K562 (cell line): Measurements from ENCODE around the gene SAMD11. TPM values are rescaled to one million over a fixed set of nuclear protein-coding genes. Genes with fewer than 3 reads are reported as not detected.

Experiments
- ADNP ChIP-seq: fragments of 200-800 bp; sonication (Bioruptor generic); IDR thresholded peaks from 2 replicates; pipeline ENCODE4 v1.6.1; 2016; ENCODE audit warnings: missing genetic modification characterization, missing compliant biosample characterization
- BCOR ChIP-seq: fragments of 450-650 bp; IDR thresholded peaks from 2 replicates; pipeline ENCODE4 v1.6.1; 2016
- BRF1 ChIP-seq: IDR thresholded peaks from 3 replicates; pipeline ENCODE4 v1.6.1; 2011; ENCODE audit warnings: borderline replicate concordance, mild to moderate bottlenecking; ENCODE audit not compliant: insufficient read length; ENCODE audit errors: extremely low read depth
- CAMTA2 ChIP-seq: fragments of 250-450 bp; sonication (Bioruptor Pico); conservative IDR thresholded peaks from 2 replicates; pipeline ENCODE4 v1.5.1; 2022
- E2F3 ChIP-seq: fragments of 250-450 bp; sonication (Bioruptor Pico); IDR thresholded peaks from 2 replicates; pipeline ENCODE4 v1.4.0; 2020; ENCODE audit warnings: mild to moderate bottlenecking
- FOXK2 ChIP-seq, 2 experiments: fragments of 450-650 bp; IDR thresholded peaks in 1 of 2; conservative IDR thresholded peaks in 1 of 2; 2 replicates each; pipeline ENCODE4 v1.6.1; 2016; ENCODE audit warnings: low read depth in 2 of 2, mild to moderate bottlenecking in 1 of 2
- GABPA ChIP-seq: fragments of 200-800 bp; sonication (Bioruptor generic); conservative IDR thresholded peaks from 2 replicates; pipeline ENCODE4 v1.6.1; 2016; ENCODE audit warnings: low read depth, missing genetic modification characterization, missing compliant biosample characterization
- HDAC1 ChIP-seq, 2 experiments: fragments of 450-650 bp; IDR thresholded peaks; 2 replicates each; pipeline ENCODE4 v1.6.1; 2016 to 2017; ENCODE audit warnings: inconsistent platforms in 1 of 2, mild to moderate bottlenecking in 1 of 2, moderate library complexity in 1 of 2
- JUNB ChIP-seq: fragments of 450-650 bp; formaldehyde crosslinking; conservative IDR thresholded peaks from 2 replicates; pipeline ENCODE4 v1.4.0; 2020; ENCODE audit warnings: mild to moderate bottlenecking
- KAT8 ChIP-seq: fragments of 450-650 bp; IDR thresholded peaks from 2 replicates; pipeline ENCODE4 v1.6.1; 2016; ENCODE audit warnings: low read depth, mild to moderate bottlenecking
- MECOM ChIP-seq: fragments of 250-450 bp; sonication (Bioruptor Pico); IDR thresholded peaks from 2 replicates; pipeline ENCODE4 v1.8.0; 2022; ENCODE audit warnings: inconsistent platforms
- NFXL1 ChIP-seq: fragments of 450-650 bp; formaldehyde crosslinking; IDR thresholded peaks from 2 replicates; pipeline ENCODE4 v1.4.0; 2021; ENCODE audit warnings: mild to moderate bottlenecking
- POLR2B ChIP-seq: fragments of 450-650 bp; IDR thresholded peaks from 2 replicates; pipeline ENCODE4 v1.6.1; 2018; ENCODE audit warnings: low read depth; ENCODE audit not compliant: partially characterized antibody
- POLR2H ChIP-seq: IDR thresholded peaks from 2 replicates; pipeline ENCODE4 v1.6.1; 2016; ENCODE audit warnings: missing genetic modification characterization, low read depth, mild to moderate bottlenecking, control low read depth, missing compliant biosample characterization, moderate library complexity
- PURB ChIP-seq: sonication (generic); formaldehyde crosslinking; IDR thresholded peaks from 2 replicates; pipeline ENCODE4 v1.9.0; 2021; ENCODE audit warnings: low read depth, mild to moderate bottlenecking, missing genetic modification reagents
- PYGO2 ChIP-seq: fragments of 450-650 bp; IDR thresholded peaks from 2 replicates; pipeline ENCODE4 v1.6.1; 2016; ENCODE audit warnings: mild to moderate bottlenecking, missing genetic modification characterization, moderate library complexity, missing compliant biosample characterization
- SP2 ChIP-seq: IDR thresholded peaks from 2 replicates; pipeline ENCODE4 v1.6.1; 2011; ENCODE audit warnings: mild to moderate bottlenecking, low read depth, low read length, moderate library complexity; ENCODE audit not compliant: poor library complexity, severe bottlenecking; ENCODE audit errors: extremely low read depth
- TAF1 ChIP-seq: IDR thresholded peaks from 2 replicates; pipeline ENCODE4 v1.6.1; 2011; ENCODE audit warnings: mild to moderate bottlenecking, low read length, moderate library complexity; ENCODE audit not compliant: insufficient read depth, control insufficient read depth, severe bottlenecking; ENCODE audit errors: extremely low read depth
- U2AF2 ChIP-seq: fragments of 200-400 bp; formaldehyde crosslinking; optimal IDR thresholded peaks from 2 replicates; pipeline ENCODE3; 2017; ENCODE audit warnings: low read depth, mild to moderate bottlenecking, low read length
- ZNF316 ChIP-seq: fragments of 450-650 bp; IDR thresholded peaks from 2 replicates; pipeline ENCODE4 v1.6.1; 2016
- polyA plus RNA-seq, 8 experiments: library from polyadenylated mRNA; depleted of rRNA in 4 of 8; stranded (reverse) in 5 of 8; unstranded in 3 of 8; fragments of >200 nt; fragmentation: Nextera tagmentation in 2 of 8; fragmentation: Illumina TruSeq in 1 of 8; extraction: Ambion mirVana in 2 of 8; extraction: Trizol in 1 of 8; gene quantifications; 2 replicates each; pipeline versions ENCODE4 v1.2.1 to v1.2.3, GENCODE V29; 2011 to 2014; ENCODE audit warnings: inconsistent platforms in 1 of 8, missing spikeins in 1 of 8
- total RNA-seq, 7 experiments: library from RNA; depleted of rRNA in 6 of 7; stranded (reverse); fragments of >200 nt in 6 of 7; fragmentation: Illumina TruSeq in 2 of 7; extraction: Trizol in 2 of 7; gene quantifications; 2 replicates each; pipeline versions ENCODE4 v1.2.1 to v1.2.3, GENCODE V29; 2011 to 2021; ENCODE audit warnings: low replicate concordance in 1 of 7
- TF ChIP-seq, protein P1 (sequence below): fragments of 250-450 bp; sonication (Bioruptor Pico); IDR thresholded peaks from 2 replicates; pipeline ENCODE4 v1.5.0; 2021; ENCODE audit warnings: mild to moderate bottlenecking, moderate library complexity
- TF ChIP-seq, protein P2 (sequence below): fragments of 450-650 bp; formaldehyde crosslinking; IDR thresholded peaks from 2 replicates; pipeline ENCODE4 v1.4.0; 2020; ENCODE audit warnings: mild to moderate bottlenecking
- TF ChIP-seq, protein P3 (sequence below): fragments of 450-650 bp; IDR thresholded peaks from 2 replicates; pipeline ENCODE4 v1.6.1; 2016; ENCODE audit warnings: missing biosample characterization, missing genetic modification characterization
- TF ChIP-seq, protein P4 (sequence below): sonication (generic); formaldehyde crosslinking; IDR thresholded peaks from 2 replicates; pipeline ENCODE4 v1.9.0; 2022; ENCODE audit warnings: mild to moderate bottlenecking, missing genetic modification reagents

SAMD11 gene
- total and polyA plus RNA-seq, 9 of the 15 experiments (the other 6 are each of a cell fraction or from before 2014, with no cell fraction given), result 0.07 to 0.82 (median 0.11) TPM; not detected in 2

- TF ChIP-seq NFXL1 (CRISPR knock-in tag) (no peak), FOXK2 (conservative IDR thresholded peaks at IDR 0.05 in 1 of 2, IDR thresholded peaks at IDR 0.05 in 1 of 2; ENCODE audit: low read depth in 2 of 2) (no peak), TAF1 (peak; percentile 54), PYGO2 (tag) (no peak), SP2 (no peak), E2F3 (peak; percentile 18; the same call in 1 of the 2 replicates), CAMTA2 (CRISPR knock-in tag) (no peak), HDAC1 (IDR thresholded peaks at IDR 0.05) (peak in 1 of 2 experiments; percentile 63; a peak in 2 of 4 replicates), GABPA (tag) (no peak), MECOM (CRISPR knock-in tag) (no peak), PURB (no peak), BCOR (peak; percentile 11; the same call in 1 of the 2 replicates), POLR2B (peak; percentile 43), BRF1 (no peak), ADNP (no peak), POLR2H (tag) (no peak), ZNF316 (no peak), U2AF2 (no peak), JUNB (no peak), KAT8 (no peak)
- TF ChIP-seq, protein P1, sequence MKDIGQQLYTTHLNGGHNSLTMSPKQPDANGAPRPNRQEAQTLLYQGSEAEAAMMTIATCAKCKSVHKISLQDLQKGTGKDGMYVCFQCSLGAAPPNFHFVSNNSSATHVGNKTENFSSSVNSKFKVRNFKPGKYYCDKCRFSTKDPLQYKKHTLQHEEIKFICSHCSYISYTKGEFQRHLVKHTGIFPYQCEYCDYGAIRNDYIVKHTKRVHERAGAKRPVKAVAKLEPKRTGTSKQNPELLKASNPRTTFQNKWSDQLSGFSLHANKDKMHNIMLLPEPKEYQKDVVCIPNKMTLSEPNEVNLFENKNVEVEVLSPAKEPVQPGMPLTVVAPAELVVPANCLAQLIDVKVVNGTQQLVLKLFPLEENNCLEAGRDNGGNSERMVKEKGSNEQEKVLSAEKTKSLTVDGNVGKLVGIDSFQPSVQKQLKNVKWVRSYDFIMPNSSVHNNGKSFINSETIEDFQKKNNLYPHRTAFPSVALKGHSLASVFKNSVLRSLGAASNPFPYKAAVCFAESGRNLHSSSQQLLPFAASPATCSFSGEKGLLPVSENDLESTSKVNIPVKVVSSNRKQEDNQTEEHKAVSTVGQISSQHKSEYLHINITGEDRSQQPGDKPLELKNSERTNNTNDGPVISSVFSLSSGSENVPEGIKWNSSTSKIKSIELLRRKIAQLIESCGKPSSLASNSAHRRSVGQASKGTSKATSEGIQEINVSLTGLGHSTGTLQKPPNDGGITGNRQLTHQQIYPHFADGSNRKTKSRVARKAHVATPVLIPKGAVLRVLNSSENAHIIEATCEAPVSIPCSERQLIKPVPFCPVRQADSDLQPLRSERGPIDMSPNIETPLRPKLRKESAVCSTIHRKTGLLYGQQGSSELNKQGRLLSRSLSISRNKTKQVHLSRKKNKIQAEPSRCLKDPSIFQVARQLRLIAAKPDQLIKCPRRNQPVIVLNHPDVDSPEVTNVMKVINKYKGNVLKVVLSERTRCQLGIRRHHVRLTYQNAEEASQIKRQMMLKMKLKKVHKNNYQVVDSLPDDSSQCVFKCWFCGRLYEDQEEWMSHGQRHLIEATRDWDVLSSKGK (CRISPR knock-in tag), result no peak
- TF ChIP-seq, protein P2, sequence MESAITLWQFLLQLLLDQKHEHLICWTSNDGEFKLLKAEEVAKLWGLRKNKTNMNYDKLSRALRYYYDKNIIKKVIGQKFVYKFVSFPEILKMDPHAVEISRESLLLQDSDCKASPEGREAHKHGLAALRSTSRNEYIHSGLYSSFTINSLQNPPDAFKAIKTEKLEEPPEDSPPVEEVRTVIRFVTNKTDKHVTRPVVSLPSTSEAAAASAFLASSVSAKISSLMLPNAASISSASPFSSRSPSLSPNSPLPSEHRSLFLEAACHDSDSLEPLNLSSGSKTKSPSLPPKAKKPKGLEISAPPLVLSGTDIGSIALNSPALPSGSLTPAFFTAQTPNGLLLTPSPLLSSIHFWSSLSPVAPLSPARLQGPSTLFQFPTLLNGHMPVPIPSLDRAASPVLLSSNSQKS (CRISPR knock-in tag), result no peak
- TF ChIP-seq, protein P3, sequence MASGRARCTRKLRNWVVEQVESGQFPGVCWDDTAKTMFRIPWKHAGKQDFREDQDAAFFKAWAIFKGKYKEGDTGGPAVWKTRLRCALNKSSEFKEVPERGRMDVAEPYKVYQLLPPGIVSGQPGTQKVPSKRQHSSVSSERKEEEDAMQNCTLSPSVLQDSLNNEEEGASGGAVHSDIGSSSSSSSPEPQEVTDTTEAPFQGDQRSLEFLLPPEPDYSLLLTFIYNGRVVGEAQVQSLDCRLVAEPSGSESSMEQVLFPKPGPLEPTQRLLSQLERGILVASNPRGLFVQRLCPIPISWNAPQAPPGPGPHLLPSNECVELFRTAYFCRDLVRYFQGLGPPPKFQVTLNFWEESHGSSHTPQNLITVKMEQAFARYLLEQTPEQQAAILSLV (tag), result no peak
- TF ChIP-seq, protein P4, sequence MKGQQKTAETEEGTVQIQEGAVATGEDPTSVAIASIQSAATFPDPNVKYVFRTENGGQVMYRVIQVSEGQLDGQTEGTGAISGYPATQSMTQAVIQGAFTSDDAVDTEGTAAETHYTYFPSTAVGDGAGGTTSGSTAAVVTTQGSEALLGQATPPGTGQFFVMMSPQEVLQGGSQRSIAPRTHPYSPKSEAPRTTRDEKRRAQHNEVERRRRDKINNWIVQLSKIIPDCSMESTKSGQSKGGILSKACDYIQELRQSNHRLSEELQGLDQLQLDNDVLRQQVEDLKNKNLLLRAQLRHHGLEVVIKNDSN (CRISPR knock-in tag), result no peak; the same call in 1 of the 2 replicates
These were observed 43.1 kb downstream of the SAMD11 start (continued) for GRCh38 chr1:966704-967300.
